GM23248 (cell line): Measurements from ENCODE around the gene ATP6V1B1. TPM values are rescaled to one million over a fixed set of nuclear protein-coding genes. Genes with fewer than 3 reads are reported as not detected.

Experiments used
- DNase-seq: peaks from one replicate; pipeline ENCODE4 v3.0.0-alpha.2; 2015
- H2AFZ ChIP-seq: fragments of 200-600 bp; sonication (generic); 2 replicates; pipeline ENCODE4 v1.6.1; 2016; ENCODE audit warnings: antibody characterized with exemption
- H3F3A ChIP-seq: fragments of 200-600 bp; sonication (generic); 2 replicates; pipeline ENCODE4 v1.6.1; 2016; ENCODE audit warnings: mild to moderate bottlenecking, antibody characterized with exemption, mixed run types; ENCODE audit not compliant: insufficient read depth
- H3K27ac ChIP-seq: fragments of 200-600 bp; sonication (generic); 2 replicates; pipeline ENCODE4 v1.5.1; 2016; ENCODE audit warnings: mild to moderate bottlenecking
- H3K27me3 ChIP-seq: fragments of 200-600 bp; sonication (generic); replicated peaks from 2 replicates; pipeline ENCODE4 v1.6.1; 2016; ENCODE audit warnings: mild to moderate bottlenecking; ENCODE audit not compliant: insufficient read depth
- H3K36me3 ChIP-seq: fragments of 200-600 bp; sonication (generic); 2 replicates; pipeline ENCODE4 v1.6.1; 2016; ENCODE audit warnings: low read depth, mild to moderate bottlenecking
- H3K4me1 ChIP-seq: fragments of 200-600 bp; sonication (generic); 2 replicates; pipeline ENCODE4 v1.6.1; 2016; ENCODE audit warnings: mild to moderate bottlenecking; ENCODE audit not compliant: insufficient read depth
- H3K4me2 ChIP-seq: fragments of 200-600 bp; sonication (generic); one replicate; pipeline ENCODE4 v1.6.1; 2016; ENCODE audit warnings: mild to moderate bottlenecking; ENCODE audit not compliant: unreplicated experiment
- H3K4me3 ChIP-seq: fragments of 200-600 bp; sonication (generic); 2 replicates; pipeline ENCODE4 v1.5.1; 2016; ENCODE audit warnings: mild to moderate bottlenecking
- H3K79me2 ChIP-seq: fragments of 200-600 bp; sonication (generic); 2 replicates; pipeline ENCODE4 v1.6.1; 2016; ENCODE audit warnings: mild to moderate bottlenecking; ENCODE audit not compliant: insufficient read depth
- H3K9ac ChIP-seq: fragments of 200-600 bp; sonication (generic); 2 replicates; pipeline ENCODE4 v1.6.1; 2016; ENCODE audit warnings: mild to moderate bottlenecking
- H3K9me2 ChIP-seq: fragments of 200-600 bp; sonication (generic); 2 replicates; pipeline ENCODE4 v1.6.1; 2016; ENCODE audit warnings: mixed run types, mild to moderate bottlenecking, moderate library complexity; ENCODE audit not compliant: insufficient read depth
- H3K9me3 ChIP-seq: fragments of 200-600 bp; sonication (generic); one replicate; pipeline ENCODE4 v1.6.1; 2017; ENCODE audit warnings: low read depth
- H4K20me1 ChIP-seq: fragments of 200-600 bp; sonication (generic); 2 replicates; pipeline ENCODE4 v1.6.0; 2016; ENCODE audit not compliant: insufficient read depth
- EZH2 ChIP-seq: fragments of 200-600 bp; sonication (generic); IDR thresholded peaks from 2 replicates; pipeline ENCODE4 v1.6.1; 2018; ENCODE audit warnings: antibody characterized with exemption, mild to moderate bottlenecking; ENCODE audit not compliant: insufficient read depth, poor library complexity, severe bottlenecking
- EZH2phosphoT487 ChIP-seq: fragments of 200-600 bp; sonication (generic); IDR thresholded peaks from 2 replicates; pipeline ENCODE4 v1.6.1; 2018; ENCODE audit warnings: antibody characterized with exemption, moderate library complexity, mild to moderate bottlenecking, low read depth; ENCODE audit not compliant: insufficient read depth
- WGBS, 2 experiments: methylation state at CpG; one replicate each; pipeline ENCODE4 v1.1.6; 2015 to 2017; ENCODE audit warnings: low lambda C conversion rate in 2 of 2, low coverage in 1 of 2; ENCODE audit errors: missing lambda C conversion rate in 2 of 2; 5-methylcytosine and 5-hydroxymethylcytosine counted together
- in situ Hi-C: fragments of 300-500 bp; cut with MboI; formaldehyde crosslinking; loops from 2 replicates; pipeline ENCODE4 v1.15.0; 2020
- polyA plus RNA-seq: library from polyadenylated mRNA; unstranded; fragments of >200 nt; fragmentation: Nextera tagmentation; extraction: Ambion mirVana; gene quantifications from 2 replicates; pipeline ENCODE4 v1.2.1, GENCODE V29; 2016
- total RNA-seq: library from RNA; depleted of rRNA; stranded (reverse); fragments of >200 nt; shearing (Covaris generic); gene quantifications from 2 replicates; pipeline ENCODE4 v1.2.3, GENCODE V29; 2014

The ATP6V1B1 gene
- total and polyA plus RNA-seq, 2 experiments from 2014 or later = 0.60 TPM; not detected in 1

DNA sequence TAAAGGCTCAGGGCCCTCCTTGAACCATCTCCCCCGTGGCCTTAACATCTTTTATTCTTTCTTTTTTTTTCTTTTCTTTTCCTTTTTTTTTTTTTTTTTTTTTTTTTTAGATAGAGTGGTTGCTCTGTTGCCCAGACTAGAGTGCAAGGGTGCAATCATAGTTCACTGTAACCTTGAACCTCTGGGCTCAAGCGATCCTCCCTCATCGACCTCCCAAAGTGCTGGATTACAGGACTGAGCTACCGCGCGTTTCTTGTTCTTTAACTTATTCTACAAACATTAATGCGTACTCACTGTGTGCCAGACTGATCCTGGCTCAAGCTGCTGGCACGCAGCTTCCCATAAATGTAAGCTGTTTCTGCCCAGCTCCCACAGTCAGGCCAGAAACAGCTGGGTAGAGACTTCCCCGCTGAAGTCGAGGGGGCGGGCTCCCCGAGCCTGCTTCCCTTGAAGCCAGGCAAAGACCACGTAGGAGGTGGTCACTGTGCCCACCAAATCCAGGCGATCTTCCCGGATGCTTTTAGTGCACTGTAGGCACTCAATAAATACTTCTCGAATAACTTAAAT, 29.2 kb upstream of the ATP6V1B1 start:
- no peaks in the 10 kb centered on the region for H3K9me3 ChIP-seq
- no peak overlapping the region for H3K4me3 ChIP-seq
- TF ChIP-seq EZH2phosphoT487 = no peak
- no peak for TF ChIP-seq EZH2
- no peaks in the 10 kb centered on the region for H4K20me1 ChIP-seq
- no peaks in the 10 kb centered on the region for H3K36me3 ChIP-seq
- H3K4me2 ChIP-seq = no peak overlapping the region
- H3K27me3 ChIP-seq = peaks cover 18% of the 10 kb centered on the region; the same call in 1 of the 2 replicates
- WGBS, 2 experiments = 69 to 70% methylated on average over 16 of the region's 16 CpGs
- no peak for DNase-seq
- H3K79me2 ChIP-seq = no peaks in the 10 kb centered on the region
- H3K9ac ChIP-seq = no peak overlapping the region
- no peaks in the 10 kb centered on the region for H3F3A ChIP-seq
- H3K9me2 ChIP-seq = no peaks in the 10 kb centered on the region
- H2AFZ ChIP-seq = no peak overlapping the region
- H3K27ac ChIP-seq = no peak overlapping the region
- no peaks in the 10 kb centered on the region for H3K4me1 ChIP-seq
- in situ Hi-C loops = no loop called here

DNA sequence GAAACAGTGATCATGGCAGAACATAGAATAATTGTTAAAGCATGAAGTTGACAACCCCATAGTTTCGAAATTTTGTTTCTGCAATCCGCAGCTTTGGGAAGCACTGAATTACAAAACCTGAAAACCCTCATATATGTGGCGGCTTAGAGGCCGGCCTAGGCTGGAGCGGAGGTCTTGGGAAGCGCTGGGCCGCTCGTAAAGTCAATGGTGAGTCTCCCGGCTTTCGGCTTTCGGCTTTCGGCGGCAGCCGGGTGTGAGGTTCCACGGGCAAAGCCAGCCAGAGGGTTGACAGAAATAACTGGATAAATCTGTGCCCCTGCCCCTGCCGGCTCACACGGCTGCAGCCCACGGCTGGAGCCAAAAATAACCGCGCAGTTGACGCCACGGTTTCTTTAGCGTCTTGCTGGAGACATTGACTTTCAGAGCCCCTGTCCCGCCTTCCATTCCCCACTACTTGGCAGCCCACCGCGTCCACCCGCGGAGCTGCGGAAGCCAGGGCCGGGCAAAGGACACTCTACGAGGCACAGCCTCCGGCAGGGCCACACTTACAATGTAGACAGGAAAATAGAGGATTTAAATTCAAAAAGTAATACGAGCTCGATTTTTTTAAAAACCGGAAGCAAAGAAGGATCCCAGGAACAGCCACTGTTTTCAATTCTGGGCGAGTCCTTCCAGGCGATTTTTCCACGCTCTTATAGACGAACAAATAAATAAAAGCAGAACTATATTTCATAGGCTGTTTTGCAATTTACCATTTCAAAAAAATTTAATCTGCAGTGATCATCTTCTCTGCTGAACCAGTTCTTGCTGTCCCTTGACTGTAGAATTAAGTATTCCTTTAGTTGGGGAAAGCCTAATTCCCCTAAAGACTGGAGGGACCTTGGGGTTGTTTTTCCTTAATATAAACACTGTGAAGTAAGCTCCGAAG, 28.3 kb upstream of the ATP6V1B1 start:
- WGBS, 2 experiments = 28 to 33% methylated on average over 40 of the region's 40 CpGs

DNA sequence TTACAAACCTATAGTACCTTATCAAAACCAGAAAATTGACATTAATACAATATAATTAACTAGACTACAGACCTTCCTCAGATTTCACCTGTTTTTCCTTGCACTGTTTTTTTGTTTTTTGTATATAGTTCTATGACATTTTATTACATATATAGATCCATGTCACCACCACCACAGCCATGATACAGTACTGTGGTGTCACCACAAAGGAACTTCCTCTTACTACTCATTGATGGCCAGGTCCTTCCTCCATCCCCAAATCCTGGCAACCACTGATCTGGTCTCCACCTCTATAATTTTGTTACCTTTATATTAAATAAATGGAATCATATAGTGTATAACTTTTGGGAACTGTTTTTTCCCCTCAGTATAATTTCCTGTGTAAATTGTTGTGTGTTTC, 19.4 kb upstream of the ATP6V1B1 start:
- Histone ChIP-seq H3K4me3 (no peak overlapping the region), H3K79me2 (no peaks in the 10 kb centered on the region), H3K27me3 (0 out of 2 replicates have a peak, but pooled peaks cover 9% of the 10 kb centered on the region), H3K27ac (no peak overlapping the region), H3F3A (no peaks in the 10 kb centered on the region), H3K4me2 (no peak overlapping the region), H3K9me3 (no peaks in the 10 kb centered on the region), H2AFZ (no peak overlapping the region), H4K20me1 (no peaks in the 10 kb centered on the region), H3K9ac (no peak overlapping the region), H3K4me1 (no peaks in the 10 kb centered on the region), H3K36me3 (no peaks in the 10 kb centered on the region), H3K9me2 (no peaks in the 10 kb centered on the region)
- in situ Hi-C loops = no loop called here
- TF ChIP-seq EZH2 = no peak
- TF ChIP-seq EZH2phosphoT487 = no peak
- DNase-seq = no peak

More for the DNA sequence above, 28.3 kb upstream of the ATP6V1B1 start:
- Histone ChIP-seq H3K27me3 (peaks cover 25% of the 10 kb centered on the region; the same call in 1 of the 2 replicates), H3K27ac (no peak overlapping the region), H3K4me1 (no peaks in the 10 kb centered on the region), H3F3A (no peaks in the 10 kb centered on the region), H3K9me2 (no peaks in the 10 kb centered on the region), H2AFZ (peak overlapping the region; percentile 85), H3K4me3 (peak overlapping the region; percentile 68), H3K9ac (peak overlapping the region; percentile 48; the same call in 1 of the 2 replicates), H3K9me3 (no peaks in the 10 kb centered on the region), H3K79me2 (no peaks in the 10 kb centered on the region), H4K20me1 (no peaks in the 10 kb centered on the region), H3K36me3 (no peaks in the 10 kb centered on the region), H3K4me2 (peak overlapping the region; percentile 73)
- in situ Hi-C loops = no loop called here
- no peak for TF ChIP-seq EZH2
- no peak for TF ChIP-seq EZH2phosphoT487
- no peak for DNase-seq

DNA sequence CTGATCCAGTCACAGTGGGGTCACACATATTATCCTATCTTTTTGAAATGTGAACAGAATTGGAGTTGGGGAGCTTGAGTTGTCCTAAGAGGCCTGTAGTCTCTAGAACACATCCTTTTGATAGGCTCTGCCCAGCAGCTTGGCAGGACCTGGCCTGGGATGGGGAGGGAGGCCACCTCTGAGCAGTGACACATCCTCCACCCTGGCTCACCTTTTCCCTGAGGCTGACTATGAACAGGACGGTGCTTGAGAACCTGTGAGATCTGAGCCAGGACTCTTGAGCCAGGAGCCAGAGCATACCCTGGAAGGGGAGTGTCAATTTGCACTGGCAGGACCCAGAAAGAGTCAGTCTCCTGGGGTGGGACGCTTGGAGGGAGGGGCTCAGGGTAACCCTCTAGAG, 17.7 kb upstream of the ATP6V1B1 start:
- TF ChIP-seq EZH2 (no peak), EZH2phosphoT487 (no peak)
- WGBS, 2 experiments = 30 to 57% methylated on average over 1 to 2 of the region's 2 CpGs
- Histone ChIP-seq H3K27me3 (no peaks in the 10 kb centered on the region), H3F3A (no peaks in the 10 kb centered on the region), H4K20me1 (no peaks in the 10 kb centered on the region), H3K4me1 (no peaks in the 10 kb centered on the region), H2AFZ (no peak overlapping the region), H3K4me2 (no peak overlapping the region), H3K36me3 (no peaks in the 10 kb centered on the region), H3K79me2 (no peaks in the 10 kb centered on the region), H3K9me3 (no peaks in the 10 kb centered on the region), H3K4me3 (no peak overlapping the region), H3K9ac (no peak overlapping the region), H3K9me2 (no peaks in the 10 kb centered on the region), H3K27ac (no peak overlapping the region)
- DNase-seq = no peak
- in situ Hi-C loops = no loop called here
